NB4 (cell line): ENCODE measurements around the gene PNPLA1.

Experiments used
- DNase-seq: peaks from one replicate; pipeline ENCODE4 v3.0.0; 2010; ENCODE audit warnings: low read depth
- H3K4me3 ChIP-seq: one replicate; pipeline ENCODE4 v1.5.1; 2011; ENCODE audit warnings: mild to moderate bottlenecking, low read depth, low read length, moderate library complexity
- MYC ChIP-seq: IDR thresholded peaks from 2 replicates; pipeline ENCODE4 v1.6.1; 2011; ENCODE audit warnings: low read depth, low read length
- POLR2A ChIP-seq: IDR thresholded peaks from 2 replicates; pipeline ENCODE4 v1.6.1; 2011; ENCODE audit warnings: mild to moderate bottlenecking; ENCODE audit not compliant: insufficient read length; ENCODE audit errors: extremely low read depth
- TF ChIP-seq, protein P1 (sequence below): IDR thresholded peaks from one replicate; pipeline ENCODE4 v1.5.1; 2012; ENCODE audit warnings: low read depth, low read length
- TF ChIP-seq, protein P2 (sequence below): IDR thresholded peaks from 2 replicates; pipeline ENCODE4 v1.6.1; 2011; ENCODE audit warnings: low read depth, low read length

PNPLA1 gene

DNA sequence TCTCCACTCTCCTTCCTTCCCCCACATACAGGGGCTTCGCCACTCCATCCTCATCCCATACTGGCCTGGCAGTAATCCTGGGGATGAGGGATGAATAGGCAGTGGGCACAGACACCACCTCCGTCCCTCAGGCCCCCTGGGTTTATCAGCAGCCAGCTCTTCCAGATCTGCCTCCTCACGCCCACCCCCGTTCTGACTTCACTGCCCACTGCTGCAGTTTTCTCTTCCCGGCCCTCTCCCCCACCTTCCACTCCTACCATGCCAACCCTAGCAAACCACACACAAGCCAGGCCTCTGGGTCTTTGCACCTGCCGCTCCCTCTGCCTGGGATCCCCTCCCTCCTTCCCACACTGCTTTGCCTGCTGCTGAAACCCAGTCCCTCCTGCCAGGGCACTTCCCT, 22.3 kb downstream of the PNPLA1 start:
- H3K4me3 ChIP-seq: no peak overlapping the region
- no peak for DNase-seq
- no peak for TF ChIP-seq POLR2A
- TF ChIP-seq, protein P1, sequence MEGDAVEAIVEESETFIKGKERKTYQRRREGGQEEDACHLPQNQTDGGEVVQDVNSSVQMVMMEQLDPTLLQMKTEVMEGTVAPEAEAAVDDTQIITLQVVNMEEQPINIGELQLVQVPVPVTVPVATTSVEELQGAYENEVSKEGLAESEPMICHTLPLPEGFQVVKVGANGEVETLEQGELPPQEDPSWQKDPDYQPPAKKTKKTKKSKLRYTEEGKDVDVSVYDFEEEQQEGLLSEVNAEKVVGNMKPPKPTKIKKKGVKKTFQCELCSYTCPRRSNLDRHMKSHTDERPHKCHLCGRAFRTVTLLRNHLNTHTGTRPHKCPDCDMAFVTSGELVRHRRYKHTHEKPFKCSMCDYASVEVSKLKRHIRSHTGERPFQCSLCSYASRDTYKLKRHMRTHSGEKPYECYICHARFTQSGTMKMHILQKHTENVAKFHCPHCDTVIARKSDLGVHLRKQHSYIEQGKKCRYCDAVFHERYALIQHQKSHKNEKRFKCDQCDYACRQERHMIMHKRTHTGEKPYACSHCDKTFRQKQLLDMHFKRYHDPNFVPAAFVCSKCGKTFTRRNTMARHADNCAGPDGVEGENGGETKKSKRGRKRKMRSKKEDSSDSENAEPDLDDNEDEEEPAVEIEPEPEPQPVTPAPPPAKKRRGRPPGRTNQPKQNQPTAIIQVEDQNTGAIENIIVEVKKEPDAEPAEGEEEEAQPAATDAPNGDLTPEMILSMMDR: no peak
- no peak for TF ChIP-seq MYC
- TF ChIP-seq, protein P2, sequence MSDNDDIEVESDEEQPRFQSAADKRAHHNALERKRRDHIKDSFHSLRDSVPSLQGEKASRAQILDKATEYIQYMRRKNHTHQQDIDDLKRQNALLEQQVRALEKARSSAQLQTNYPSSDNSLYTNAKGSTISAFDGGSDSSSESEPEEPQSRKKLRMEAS: no peak

DNA sequence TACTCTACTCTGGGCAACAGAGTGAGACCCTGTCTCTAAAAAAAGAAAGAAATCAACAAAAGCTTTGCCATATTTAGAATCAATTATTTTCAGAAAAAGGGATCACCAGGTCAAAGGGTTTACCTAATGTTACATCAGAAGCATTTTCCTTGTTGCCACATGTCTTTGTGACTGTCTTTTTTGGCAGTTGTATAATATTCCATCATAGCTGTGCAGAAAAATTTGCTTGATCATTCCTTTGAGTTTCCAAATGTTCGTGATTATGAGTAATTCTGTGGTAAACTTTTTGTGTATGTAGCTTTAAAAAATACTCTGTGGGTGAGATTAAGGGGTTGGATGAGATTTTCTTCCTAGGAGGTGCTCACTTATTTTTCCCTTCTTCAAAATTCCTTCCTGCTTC, 26.4 kb downstream of the PNPLA1 start:
- TF ChIP-seq, protein P2: no peak
- TF ChIP-seq, protein P1: no peak
- TF ChIP-seq MYC (no peak), POLR2A (no peak)
- DNase-seq: no peak
- no peak overlapping the region for H3K4me3 ChIP-seq

DNA sequence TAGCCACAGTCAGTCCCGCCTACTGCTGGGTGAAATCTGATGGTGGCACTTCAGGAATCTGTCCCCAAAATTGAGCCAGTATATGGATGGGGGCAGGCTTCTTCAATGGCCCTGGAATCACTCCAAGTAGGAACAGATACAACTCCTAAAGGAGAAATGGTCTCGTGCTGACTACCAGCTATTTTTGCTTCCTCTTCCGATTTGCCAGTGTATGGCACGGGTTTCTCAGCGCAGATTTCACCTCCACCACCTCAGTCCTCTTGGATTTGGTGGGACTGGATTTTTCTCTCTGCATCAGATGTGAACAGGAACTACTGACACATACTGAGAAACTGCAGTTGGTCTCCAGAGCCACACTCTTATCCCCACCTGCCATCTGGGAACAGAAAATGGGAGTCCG, 27.2 kb downstream of the PNPLA1 start:
- TF ChIP-seq, protein P2: no peak
- TF ChIP-seq, protein P1: no peak
- no peak for TF ChIP-seq MYC
- no peak for TF ChIP-seq POLR2A
- no peak overlapping the region for H3K4me3 ChIP-seq
- DNase-seq: no peak

DNA sequence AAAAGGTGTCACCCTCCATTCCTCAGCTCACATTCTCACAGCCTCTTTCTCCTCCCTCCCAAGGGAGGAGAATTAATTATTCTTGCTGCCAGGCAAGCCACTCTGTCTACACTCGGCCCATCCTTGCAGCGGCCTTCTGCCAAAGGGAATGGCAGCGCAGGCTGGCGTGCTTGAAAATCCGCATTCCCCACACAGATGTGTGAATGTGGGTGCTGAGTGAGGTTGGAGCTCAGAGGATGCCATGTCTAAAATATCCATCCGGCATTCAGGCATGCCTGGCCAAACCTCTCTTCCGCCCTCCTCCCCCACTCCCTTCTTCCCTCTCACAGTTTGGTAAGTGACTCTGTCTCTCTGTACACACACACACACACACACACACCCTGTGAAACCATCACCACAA, 27.7 kb downstream of the PNPLA1 start:
- TF ChIP-seq POLR2A: no peak
- no peak for TF ChIP-seq MYC
- TF ChIP-seq, protein P2: no peak
- TF ChIP-seq, protein P1: no peak
- no peak for DNase-seq
- no peak overlapping the region for H3K4me3 ChIP-seq

DNA sequence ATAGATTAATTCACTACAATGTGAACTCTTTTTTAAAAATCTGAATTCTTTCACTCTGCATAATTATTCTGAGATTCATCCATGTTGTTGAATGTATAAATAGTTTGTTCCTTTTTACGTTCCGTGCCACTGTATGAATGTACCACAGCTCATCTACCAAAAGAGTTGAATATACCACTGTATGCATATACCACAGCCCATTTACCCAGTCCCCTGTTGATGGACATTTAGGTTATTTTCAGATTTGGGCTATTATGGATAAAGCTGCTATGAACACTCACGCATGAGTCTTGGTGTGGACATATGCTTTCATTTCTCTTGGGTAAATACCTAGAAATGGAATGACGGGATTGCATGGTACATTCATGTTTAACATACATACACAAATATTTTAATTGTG, 28.2 kb downstream of the PNPLA1 start:
- no peak for DNase-seq
- TF ChIP-seq, protein P2: no peak
- TF ChIP-seq POLR2A (no peak), MYC (no peak)
- TF ChIP-seq, protein P1: no peak
- no peak overlapping the region for H3K4me3 ChIP-seq
